Activated T-helper 17 cell treated with anti-CD3 and anti-CD28 coated beads, Interleukin-2, amount 50 U/mL, for 72 hours (primary cell): ENCODE measurements around the gene CTCF. TPM values are rescaled to one million over a fixed set of nuclear protein-coding genes. Genes with fewer than 3 reads are reported as not detected.

ENCODE experiments used
- total RNA-seq, 2 donors: library from RNA; stranded (reverse); gene quantifications; one replicate each; pipeline ENCODE4 v1.2.3, GENCODE V29; 2022

Gene CTCF
- total RNA-seq, 2 donors from 2014 or later = 41.2 to 49.4 TPM

Other genes with a start within 250 kb of the CTCF start
- 1 to 10 TPM in 1 of 2 donors, under 1 TPM in 1; 0.50 to 4.4 TPM for gene KCTD19, start 235.8 kb upstream of the CTCF start, total RNA-seq
- gene LRRC36, start 235.7 kb upstream of the CTCF start, total RNA-seq = 1 to 10 TPM in 1 of 2 donors, not detected in 1; 1.6 TPM
- gene TPPP3, start 169.0 kb upstream of the CTCF start, total RNA-seq = under 1 TPM in 1 of 2 donors, not detected in 1; 0.19 TPM
- under 1 TPM; 0.52 to 0.74 TPM for gene ZDHHC1, start 146.0 kb upstream of the CTCF start, total RNA-seq
- gene HSD11B2, start 131.4 kb upstream of the CTCF start, total RNA-seq = 1 to 10 TPM in 1 of 2 donors, under 1 TPM in 1; 0.21 to 1.4 TPM
- 10 to 100 TPM; 20.6 to 42.1 TPM for gene ATP6V0D1, start 81.4 kb upstream of the CTCF start, total RNA-seq
- gene AGRP, start 79.0 kb upstream of the CTCF start, total RNA-seq = not detected
- 10 to 100 TPM; 30.4 to 57.0 TPM for gene RIPOR1, start 33.7 kb upstream of the CTCF start, total RNA-seq
- 100 to 1,000 TPM; 134 to 169 TPM for gene CARMIL2, start 82.6 kb downstream of the CTCF start, total RNA-seq
- 10 to 100 TPM; 37.5 to 63.4 TPM for gene ACD, start 97.7 kb downstream of the CTCF start, total RNA-seq
- 10 to 100 TPM; 10.7 to 16.5 TPM for gene PARD6A, start 98.4 kb downstream of the CTCF start, total RNA-seq
- gene ENKD1, start 104.2 kb downstream of the CTCF start, total RNA-seq = 1 to 10 TPM; 9.1 to 9.4 TPM
- 1 to 10 TPM; 1.5 to 1.8 TPM for gene C16orf86, start 104.3 kb downstream of the CTCF start, total RNA-seq
- 10 to 100 TPM; 13.8 to 20.9 TPM for gene GFOD2, start 156.8 kb downstream of the CTCF start, total RNA-seq
- gene RANBP10, start 244.0 kb downstream of the CTCF start, total RNA-seq = 10 to 100 TPM; 18.4 to 21.0 TPM
- under 1 TPM in 1 of 2 donors, not detected in 1; 0.26 TPM for gene TSNAXIP1, start 244.4 kb downstream of the CTCF start, total RNA-seq